HepG2 (cell line): ENCODE data around the gene CEBPB. TPM values are rescaled to one million over a fixed set of nuclear protein-coding genes. Genes with fewer than 3 reads are reported as not detected.

Experiments used
- CAMTA2 ChIP-seq: sonication (generic); formaldehyde crosslinking; IDR thresholded peaks from 2 replicates; pipeline ENCODE4 v1.4.0; 2020; ENCODE audit warnings: mild to moderate bottlenecking, missing genetic modification reagents, borderline replicate concordance
- CEBPG ChIP-seq: IDR thresholded peaks from 2 replicates; pipeline ENCODE4 v1.6.1; 2016
- DPF2 ChIP-seq: sonication (generic); formaldehyde crosslinking; IDR thresholded peaks from 2 replicates; pipeline ENCODE4 v1.4.0; 2020; ENCODE audit warnings: mild to moderate bottlenecking, low read depth, missing genetic modification reagents, borderline replicate concordance
- GMEB1 ChIP-seq: sonication (generic); formaldehyde crosslinking; IDR thresholded peaks from 2 replicates; pipeline ENCODE4 v1.5.1; 2020; ENCODE audit warnings: missing genetic modification reagents, mild to moderate bottlenecking, borderline replicate concordance
- GPN1 ChIP-seq: sonication (generic); formaldehyde crosslinking; IDR thresholded peaks from 2 replicates; pipeline ENCODE4 v1.5.1; 2020; ENCODE audit warnings: missing genetic modification reagents, borderline replicate concordance
- GRHL1 ChIP-seq: sonication (generic); formaldehyde crosslinking; conservative IDR thresholded peaks from 2 replicates; pipeline ENCODE4 v1.8.0; 2022; ENCODE audit warnings: missing genetic modification reagents
- HOXA3 ChIP-seq: sonication (generic); formaldehyde crosslinking; IDR thresholded peaks from 2 replicates; pipeline ENCODE4 v1.5.0; 2020; ENCODE audit warnings: missing genetic modification reagents
- JUN ChIP-seq: sonication (generic); formaldehyde crosslinking; IDR thresholded peaks from 2 replicates; pipeline ENCODE4 v1.4.0; 2020; ENCODE audit warnings: mild to moderate bottlenecking, missing genetic modification reagents
- KLF6 ChIP-seq: IDR thresholded peaks from 2 replicates; pipeline ENCODE4 v1.8.0; 2016; ENCODE audit warnings: missing biosample characterization, missing genetic modification reagents
- LCORL ChIP-seq, 2 experiments: fragments of 450-650 bp in 1 of 2; sonication (generic) in 1 of 2; formaldehyde crosslinking in 1 of 2; IDR thresholded peaks; 2 replicates each; pipeline versions ENCODE4 v1.5.0 to v1.6.1; 2017 to 2020; ENCODE audit warnings: antibody characterized with exemption in 1 of 2, missing genetic modification reagents in 1 of 2
- MYC ChIP-seq: sonication (generic); formaldehyde crosslinking; IDR thresholded peaks from 2 replicates; pipeline ENCODE4 v1.9.0; 2021; ENCODE audit warnings: missing genetic modification reagents, borderline replicate concordance
- NFKB2 ChIP-seq: sonication (generic); formaldehyde crosslinking; IDR thresholded peaks from 2 replicates; pipeline ENCODE4 v1.4.0; 2020; ENCODE audit warnings: missing genetic modification reagents, borderline replicate concordance
- U2AF1 ChIP-seq: fragments of 200-400 bp; formaldehyde crosslinking; optimal IDR thresholded peaks from 2 replicates; pipeline ENCODE3; 2017; ENCODE audit warnings: mild to moderate bottlenecking, low read depth, low read length
- XBP1 ChIP-seq: sonication (generic); formaldehyde crosslinking; IDR thresholded peaks from 2 replicates; pipeline ENCODE4 v1.5.0; 2020; ENCODE audit warnings: missing genetic modification reagents
- YEATS4 ChIP-seq: sonication (generic); formaldehyde crosslinking; IDR thresholded peaks from 2 replicates; pipeline ENCODE4 v1.4.0; 2020; ENCODE audit warnings: missing genetic modification reagents, borderline replicate concordance
- ZBED4 ChIP-seq: sonication (generic); formaldehyde crosslinking; IDR thresholded peaks from 2 replicates; pipeline ENCODE4 v1.4.0; 2020; ENCODE audit warnings: missing genetic modification reagents, borderline replicate concordance
- ZBTB25 ChIP-seq: IDR thresholded peaks from 2 replicates; pipeline ENCODE4 v1.6.1; 2018; ENCODE audit warnings: missing genetic modification reagents
- ZFP36L1 ChIP-seq: sonication (generic); formaldehyde crosslinking; IDR thresholded peaks from 2 replicates; pipeline ENCODE4 v1.8.0; 2022; ENCODE audit warnings: mild to moderate bottlenecking, missing genetic modification reagents, moderate library complexity
- ZNF572 ChIP-seq: sonication (generic); formaldehyde crosslinking; IDR thresholded peaks from 2 replicates; pipeline ENCODE4 v1.5.1; 2020; ENCODE audit warnings: mild to moderate bottlenecking, missing genetic modification reagents
- ZSCAN21 ChIP-seq: sonication (generic); formaldehyde crosslinking; IDR thresholded peaks from 2 replicates; pipeline ENCODE4 v1.8.0; 2022; ENCODE audit warnings: mild to moderate bottlenecking, missing genetic modification reagents, moderate library complexity, borderline replicate concordance
- polyA plus RNA-seq, 8 experiments: library from polyadenylated mRNA; depleted of rRNA in 3 of 8; stranded (reverse) in 7 of 8; unstranded in 1 of 8; fragments of >200 nt; fragmentation: Illumina TruSeq in 4 of 8; extraction: Trizol in 4 of 8; gene quantifications; 2 replicates each; pipeline versions ENCODE4 v1.2.1 to v1.2.3, GENCODE V29; 2011 to 2016; ENCODE audit warnings: low read depth in 4 of 8, missing spikeins in 1 of 8, mixed read lengths in 1 of 8; ENCODE audit not compliant: insufficient read depth in 1 of 8
- total RNA-seq, 5 experiments: library from RNA; depleted of rRNA; stranded (reverse); fragments of >200 nt; fragmentation: Illumina TruSeq; extraction: Trizol; gene quantifications; 2 replicates each; pipeline ENCODE4 v1.2.3, GENCODE V29; 2016; ENCODE audit warnings: low read depth in 1 of 5

Gene CEBPB
- total and polyA plus RNA-seq, 2 of the 13 experiments (the other 11 are each of a cell fraction or from before 2014, with no cell fraction given): 18.5 to 28.2 TPM

- peak; percentile 54 for TF ChIP-seq ZBED4 (CRISPR knock-in tag)
- TF ChIP-seq DPF2: peak; percentile 16; the same call in 1 of the 2 replicates
- peak; percentile 93 for TF ChIP-seq ZFP36L1 (CRISPR knock-in tag)
- peak; percentile 40; the same call in 1 of the 2 replicates for TF ChIP-seq ZBTB25
- TF ChIP-seq CAMTA2 (CRISPR knock-in tag): 0 out of 2 replicates have a peak, but pooled peaks have one; percentile 69
- TF ChIP-seq YEATS4: peak; percentile 94
- peak; percentile 69; the same call in 1 of the 2 replicates for TF ChIP-seq XBP1 (CRISPR knock-in tag)
- TF ChIP-seq U2AF1: no peak
- peak; percentile 96 for TF ChIP-seq HOXA3 (CRISPR knock-in tag)
- peak; percentile 98; the same call in 1 of the 2 replicates for TF ChIP-seq ZNF572
- peak; percentile 90 for TF ChIP-seq MYC (CRISPR knock-in tag)
- peak; percentile 56; the same call in 1 of the 2 replicates for TF ChIP-seq NFKB2 (CRISPR knock-in tag)
- no peak for TF ChIP-seq GRHL1 (CRISPR knock-in tag)
- TF ChIP-seq KLF6 (CRISPR knock-in tag): no peak
- TF ChIP-seq CEBPG (CRISPR knock-in tag): peak; percentile 36; the same call in 1 of the 2 replicates
- no peak; the same call in none of the 2 replicates for TF ChIP-seq GPN1 (CRISPR knock-in tag)
- peak; percentile 93 for TF ChIP-seq ZSCAN21 (CRISPR knock-in tag)
- peak; percentile 85 for TF ChIP-seq JUN (CRISPR knock-in tag)
- TF ChIP-seq GMEB1 (CRISPR knock-in tag): peak; percentile 89
- no peak for TF ChIP-seq LCORL (IDR thresholded peaks at IDR 0.05)
- peak; percentile 76; the same call in 1 of the 2 replicates for TF ChIP-seq LCORL (CRISPR knock-in tag; IDR thresholded peaks at IDR 0.05)
These were observed 36.9 kb upstream of the CEBPB start, which contains the start of gene PEDS1 (continued) for GRCh38 chr20:50153500-50154377.
